ENCODE measurements around the gene PRSS50.

PRSS50 gene

GRCh38 chr3:46675426-46675825 lies 42.2 kb downstream of the PRSS50 start:
- H3K36me3 Mint-ChIP-seq, result no peaks in the 10 kb centered on the region
- no peaks in the 10 kb centered on the region for H3K4me1 Mint-ChIP-seq
- ATAC-seq, result no peak
- no peak overlapping the region for H3K4me3 Mint-ChIP-seq
- no peaks in the 10 kb centered on the region for H3K9me3 Mint-ChIP-seq
- H3K27ac Mint-ChIP-seq, result no peak overlapping the region
- H3K27me3 Mint-ChIP-seq, result peaks cover 20% of the 10 kb centered on the region

- Mint-ChIP-seq H3K27ac (no peak overlapping the region), H3K4me1 (no peaks in the 10 kb centered on the region), H3K4me3 (no peak overlapping the region), H3K36me3 (no peaks in the 10 kb centered on the region), H3K9me3 (no peaks in the 10 kb centered on the region), H3K27me3 (peaks cover 20% of the 10 kb centered on the region)
- no peak for ATAC-seq
These were observed 43.4 kb downstream of the PRSS50 start for GRCh38 chr3:46674031-46674845.

GRCh38 chr3:46673151-46674030 lies 44.3 kb downstream of the PRSS50 start:
- Mint-ChIP-seq H3K27ac (no peak overlapping the region), H3K4me3 (no peak overlapping the region), H3K36me3 (no peaks in the 10 kb centered on the region), H3K4me1 (no peaks in the 10 kb centered on the region), H3K27me3 (peaks cover 20% of the 10 kb centered on the region), H3K9me3 (no peaks in the 10 kb centered on the region)
- ATAC-seq, result no peak

GRCh38 chr3:46672349-46672695 lies 45.3 kb downstream of the PRSS50 start:
- no peak for ATAC-seq
- Mint-ChIP-seq H3K36me3 (no peaks in the 10 kb centered on the region), H3K4me1 (no peaks in the 10 kb centered on the region), H3K27me3 (peaks cover 20% of the 10 kb centered on the region), H3K9me3 (no peaks in the 10 kb centered on the region), H3K27ac (no peak overlapping the region), H3K4me3 (no peak overlapping the region)

- Mint-ChIP-seq H3K27me3 (peaks cover 20% of the 10 kb centered on the region), H3K27ac (no peak overlapping the region), H3K9me3 (no peaks in the 10 kb centered on the region), H3K4me1 (no peaks in the 10 kb centered on the region), H3K4me3 (no peak overlapping the region), H3K36me3 (no peaks in the 10 kb centered on the region)
- ATAC-seq, result no peak
These were observed 45.9 kb downstream of the PRSS50 start for GRCh38 chr3:46671541-46672348.

GRCh38 chr3:46670891-46671427 lies 46.7 kb downstream of the PRSS50 start:
- no peak for ATAC-seq
- Mint-ChIP-seq H3K36me3 (no peaks in the 10 kb centered on the region), H3K4me1 (no peaks in the 10 kb centered on the region), H3K9me3 (no peaks in the 10 kb centered on the region), H3K27ac (no peak overlapping the region), H3K27me3 (peaks cover 20% of the 10 kb centered on the region), H3K4me3 (no peak overlapping the region)

- no peak overlapping the region for H3K4me3 Mint-ChIP-seq
- H3K9me3 Mint-ChIP-seq, result no peaks in the 10 kb centered on the region
- H3K36me3 Mint-ChIP-seq, result no peaks in the 10 kb centered on the region
- H3K27me3 Mint-ChIP-seq, result peaks cover 20% of the 10 kb centered on the region
- ATAC-seq, result no peak
- no peak overlapping the region for H3K27ac Mint-ChIP-seq
- no peaks in the 10 kb centered on the region for H3K4me1 Mint-ChIP-seq
These were observed 47.4 kb downstream of the PRSS50 start for GRCh38 chr3:46670000-46670890.

- Mint-ChIP-seq H3K4me1 (no peaks in the 10 kb centered on the region), H3K4me3 (no peak overlapping the region), H3K36me3 (no peaks in the 10 kb centered on the region), H3K27ac (no peak overlapping the region), H3K27me3 (peaks cover 20% of the 10 kb centered on the region), H3K9me3 (no peaks in the 10 kb centered on the region)
- no peak for ATAC-seq
These were observed 48.3 kb downstream of the PRSS50 start for GRCh38 chr3:46669191-46669999.

GRCh38 chr3:46668591-46668990 lies 49.1 kb downstream of the PRSS50 start:
- H3K27ac Mint-ChIP-seq, result no peak overlapping the region
- no peak overlapping the region for H3K4me3 Mint-ChIP-seq
- no peaks in the 10 kb centered on the region for H3K36me3 Mint-ChIP-seq
- no peaks in the 10 kb centered on the region for H3K9me3 Mint-ChIP-seq
- H3K4me1 Mint-ChIP-seq, result no peaks in the 10 kb centered on the region
- no peak for ATAC-seq
- H3K27me3 Mint-ChIP-seq, result peaks cover 21% of the 10 kb centered on the region

GRCh38 chr3:46668116-46668515 lies 49.6 kb downstream of the PRSS50 start:
- no peak overlapping the region for H3K4me3 Mint-ChIP-seq
- H3K9me3 Mint-ChIP-seq, result no peaks in the 10 kb centered on the region

GRCh38 chr3:46667657-46668056 lies 50.0 kb downstream of the PRSS50 start:
- H3K4me3 Mint-ChIP-seq, result no peak overlapping the region
- H3K9me3 Mint-ChIP-seq, result no peaks in the 10 kb centered on the region

More at GRCh38 chr3:46668116-46668515, 49.6 kb downstream of the PRSS50 start:
- H3K27me3 Mint-ChIP-seq, result peaks cover 21% of the 10 kb centered on the region
- no peak overlapping the region for H3K27ac Mint-ChIP-seq
- H3K36me3 Mint-ChIP-seq, result no peaks in the 10 kb centered on the region
- no peak for ATAC-seq
- no peaks in the 10 kb centered on the region for H3K4me1 Mint-ChIP-seq

GRCh38 chr3:46667061-46667621 lies 50.5 kb downstream of the PRSS50 start:
- no peak overlapping the region for H3K4me3 Mint-ChIP-seq
- H3K36me3 Mint-ChIP-seq, result no peaks in the 10 kb centered on the region
- no peak for ATAC-seq
- no peak overlapping the region for H3K27ac Mint-ChIP-seq
- no peaks in the 10 kb centered on the region for H3K4me1 Mint-ChIP-seq
- no peaks in the 10 kb centered on the region for H3K9me3 Mint-ChIP-seq
- peaks cover 27% of the 10 kb centered on the region for H3K27me3 Mint-ChIP-seq

More at GRCh38 chr3:46667657-46668056, 50.0 kb downstream of the PRSS50 start:
- Mint-ChIP-seq H3K36me3 (no peaks in the 10 kb centered on the region), H3K27me3 (peaks cover 23% of the 10 kb centered on the region), H3K27ac (no peak overlapping the region), H3K4me1 (no peaks in the 10 kb centered on the region)
- ATAC-seq, result no peak

GRCh38 chr3:46666453-46666845 lies 51.2 kb downstream of the PRSS50 start:
- H3K4me1 Mint-ChIP-seq, result no peaks in the 10 kb centered on the region
- ATAC-seq, result no peak
- no peak overlapping the region for H3K27ac Mint-ChIP-seq
- no peaks in the 10 kb centered on the region for H3K36me3 Mint-ChIP-seq
- peaks cover 27% of the 10 kb centered on the region for H3K27me3 Mint-ChIP-seq
- H3K9me3 Mint-ChIP-seq, result no peaks in the 10 kb centered on the region
- H3K4me3 Mint-ChIP-seq, result no peak overlapping the region
